ENCODE data around the gene CDYL2.

- no peak for TF ChIP-seq POLR2A (IDR thresholded peaks at IDR 0.05)
- TF ChIP-seq CTCF (IDR thresholded peaks at IDR 0.05): no peak
These were observed 93.0 kb downstream of the CDYL2 start for GRCh38 chr16:80711406-80711805.
